Measurements from ENCODE around the gene CCDC186.

GRCh38 chr10:114157912-114158311 lies 16.1 kb downstream of the CCDC186 start:
- TF ChIP-seq CTCF (IDR thresholded peaks at IDR 0.05) (no peak), EP300 (IDR thresholded peaks at IDR 0.05; ENCODE audit: borderline replicate concordance in 1 of 2, low read depth in 1 of 2, low read length in 1 of 2) (no peak), RFX5 (IDR thresholded peaks at IDR 0.05; ENCODE audit: low read length) (no peak), POLR2AphosphoS5 (IDR thresholded peaks at IDR 0.05; ENCODE audit: low read depth, low read length) (no peak), REST (IDR thresholded peaks at IDR 0.05; ENCODE audit: low read depth, low read length) (no peak), EZH2phosphoT487 (IDR thresholded peaks at IDR 0.05; ENCODE audit: borderline replicate concordance, low read depth) (no peak), SIN3A (IDR thresholded peaks at IDR 0.05; ENCODE audit: borderline replicate concordance, low read depth, low read length) (no peak), SMC3 (IDR thresholded peaks at IDR 0.05; ENCODE audit: low read depth, low read length) (no peak), MXI1 (IDR thresholded peaks at IDR 0.05; ENCODE audit: low read depth, low read length) (no peak), TAF1 (IDR thresholded peaks at IDR 0.05; ENCODE audit: borderline replicate concordance, low read depth, low read length) (no peak), ZBTB33 (IDR thresholded peaks at IDR 0.05; ENCODE audit: borderline replicate concordance, low read depth) (no peak), NRF1 (IDR thresholded peaks at IDR 0.05; ENCODE audit: low read depth, low read length) (no peak)
